Stimulated activated CD4-positive, alpha-beta T cell treated with anti-CD3 and anti-CD28 coated beads, Interleukin-4, amount 100 ng/mL, for 48 hours (primary cell): ENCODE data around the gene SLC17A3.

Experiments
- DNase-seq, 2 donors: peaks; one replicate each; pipeline ENCODE4 v3.0.0-alpha.2; 2020; ENCODE audit warnings: low read depth in 2 of 2

SLC17A3 gene

DNA sequence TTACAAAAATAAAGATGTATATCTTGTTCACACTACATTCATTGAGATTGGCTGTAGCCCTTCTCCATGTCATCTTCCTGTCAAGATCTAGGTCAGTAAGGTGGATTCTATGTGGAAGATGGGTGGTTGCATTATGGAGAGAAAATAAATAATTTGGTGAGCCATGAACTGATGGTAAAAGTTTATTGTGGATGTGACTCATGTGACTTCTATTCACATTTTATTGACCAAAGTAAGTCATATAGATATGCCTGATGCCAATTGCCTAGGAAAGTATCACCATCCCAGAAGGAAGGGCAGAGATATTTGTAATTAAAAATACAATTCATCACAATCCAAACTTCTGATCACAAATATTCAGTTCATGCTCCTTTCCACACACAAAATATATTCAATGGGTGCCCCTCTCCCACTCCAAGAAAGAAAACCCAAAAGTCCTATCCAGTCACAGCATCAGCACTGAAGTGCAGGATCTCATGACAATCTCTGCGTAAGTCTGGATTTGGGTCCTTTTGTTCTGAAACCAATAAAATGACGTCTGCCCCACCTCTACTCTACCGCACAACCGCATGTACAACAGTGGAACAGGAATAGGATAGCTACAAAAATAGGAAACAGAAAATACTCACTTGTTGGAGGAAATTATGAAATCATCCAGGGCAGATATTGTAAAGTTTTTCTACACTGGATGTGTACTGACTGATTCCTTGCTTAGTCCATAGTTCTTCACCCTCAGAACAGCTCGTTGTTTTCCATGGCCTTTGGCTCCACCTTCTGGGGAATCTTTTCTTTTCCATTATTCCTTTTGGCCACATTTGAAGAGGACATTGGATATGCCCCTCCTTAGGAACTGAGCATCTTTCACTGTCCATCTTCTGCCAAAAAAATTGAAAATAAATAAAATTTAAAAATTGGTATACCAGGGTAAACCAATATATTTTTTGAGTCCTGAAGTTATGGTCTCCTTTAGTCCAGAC lies 16.1 kb upstream of the SLC17A3 start:
- no peak for DNase-seq

GRCh38 chr6:25888626-25889025 lies 14.6 kb upstream of the SLC17A3 start:
- no peak for DNase-seq

GRCh38 chr6:25886066-25886465 lies 12.0 kb upstream of the SLC17A3 start:
- DNase-seq, result no peak

- DNase-seq, result no peak
Measured at GRCh38 chr6:25883991-25884390, 9.9 kb upstream of the SLC17A3 start.

DNA sequence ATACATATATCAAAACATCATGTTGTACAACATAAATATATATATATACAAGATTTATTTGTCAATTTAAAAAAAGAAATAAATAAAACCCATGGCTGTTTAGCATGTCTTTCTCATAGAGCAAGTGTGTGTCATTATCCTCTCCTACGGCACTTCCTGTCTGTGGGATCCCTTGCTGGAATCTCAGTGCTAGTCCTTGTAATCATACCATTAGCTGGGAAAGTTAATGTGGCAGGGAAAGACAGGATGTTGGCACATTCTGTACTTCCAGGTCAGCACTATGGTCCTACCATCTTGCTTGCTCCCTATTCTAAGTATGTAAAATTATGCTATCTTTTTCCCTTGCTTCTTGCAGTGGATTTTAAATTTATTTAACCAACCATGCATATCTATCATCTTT lies 9.5 kb upstream of the SLC17A3 start:
- DNase-seq, result no peak

GRCh38 chr6:25882051-25882496 lies 8.0 kb upstream of the SLC17A3 start:
- peak in 1 of 2 donors; percentile 9 for DNase-seq

DNA sequence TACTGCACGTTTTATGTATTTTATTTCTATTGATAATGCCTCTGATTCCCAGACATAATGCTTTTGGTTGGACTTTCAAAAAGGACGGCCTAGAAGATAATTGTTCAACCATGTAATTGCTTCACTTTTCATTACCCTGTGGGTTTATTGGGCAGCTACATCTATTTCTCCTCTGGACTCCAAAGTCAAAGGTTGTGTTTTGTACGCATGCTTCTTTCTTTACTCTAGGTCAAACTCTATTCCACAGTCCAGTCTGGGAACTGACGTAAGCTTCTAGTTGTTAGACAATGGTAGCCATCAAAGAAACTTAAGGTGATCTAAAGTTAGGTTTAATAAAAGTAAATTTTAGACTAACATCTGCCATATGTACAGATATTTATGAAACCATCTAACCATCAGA lies 6.6 kb upstream of the SLC17A3 start:
- DNase-seq, result no peak

GRCh38 chr6:25878721-25879322 lies 4.8 kb upstream of the SLC17A3 start:
- DNase-seq, result no peak

- no peak for DNase-seq
Measured at GRCh38 chr6:25875926-25876602, 2.0 kb upstream of the SLC17A3 start.

GRCh38 chr6:25875563-25875905 lies 1.5 kb upstream of the SLC17A3 start:
- DNase-seq, result no peak

- no peak for DNase-seq
Measured at GRCh38 chr6:25874822-25875562, 949 bp upstream of the SLC17A3 start.

DNA sequence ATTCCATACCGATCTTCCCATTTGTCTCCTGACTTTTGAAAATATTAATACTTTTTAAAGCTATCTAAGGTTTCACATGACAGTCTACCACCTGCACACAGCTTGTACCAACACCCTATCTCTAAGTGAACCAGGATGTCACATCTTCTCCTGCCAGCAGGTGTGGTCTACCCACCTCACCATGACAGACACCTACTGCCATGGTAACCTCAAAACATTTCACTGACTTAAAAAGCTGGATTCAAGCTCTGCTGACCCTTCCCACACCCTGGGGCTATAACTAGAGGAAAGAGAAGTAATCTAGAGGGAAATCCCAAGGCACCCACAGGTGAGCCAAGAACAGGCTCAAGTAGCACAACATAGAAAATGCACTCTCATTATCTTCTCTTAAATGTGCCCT lies 1.2 kb downstream of the SLC17A3 start:
- no peak for DNase-seq

- no peak for DNase-seq
Measured at GRCh38 chr6:25869840-25870239, 4.2 kb downstream of the SLC17A3 start.

DNA sequence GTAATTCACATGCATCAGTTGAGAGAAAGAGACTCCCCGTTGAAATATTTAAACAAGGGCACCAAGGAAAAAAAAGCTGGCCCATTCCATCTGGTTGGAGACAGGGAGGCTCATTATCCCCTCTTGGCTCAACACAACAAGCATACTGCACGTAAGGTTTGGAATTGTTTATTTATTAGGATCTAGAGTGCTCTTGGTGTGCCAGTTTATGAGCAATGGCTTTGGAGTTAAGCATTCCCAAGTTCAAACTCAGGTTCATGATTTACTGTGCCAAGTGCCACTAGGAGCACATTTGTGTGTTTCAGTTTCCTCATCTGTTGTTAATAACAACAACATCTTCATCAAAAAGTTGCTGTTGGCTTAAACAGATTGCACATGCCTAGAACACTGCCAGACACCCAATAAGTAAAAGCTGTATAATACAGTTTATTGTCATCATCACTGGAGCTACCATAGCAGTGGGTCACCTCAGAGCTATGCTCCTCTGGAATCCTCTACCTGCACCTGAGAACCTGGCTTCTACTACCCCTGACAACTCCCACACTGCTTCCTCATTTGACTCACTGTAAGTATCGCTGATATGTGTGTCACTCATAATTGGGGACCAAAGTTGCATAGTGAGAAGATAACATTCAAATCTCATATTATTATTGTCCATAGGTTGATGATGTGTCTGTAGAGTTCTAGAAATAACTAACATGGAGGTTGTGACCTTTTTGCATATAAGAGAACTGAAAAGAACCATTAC lies 5.4 kb downstream of the SLC17A3 start:
- DNase-seq, result no peak

- no peak for DNase-seq
Measured at GRCh38 chr6:25866011-25866410, 8.0 kb downstream of the SLC17A3 start.

DNA sequence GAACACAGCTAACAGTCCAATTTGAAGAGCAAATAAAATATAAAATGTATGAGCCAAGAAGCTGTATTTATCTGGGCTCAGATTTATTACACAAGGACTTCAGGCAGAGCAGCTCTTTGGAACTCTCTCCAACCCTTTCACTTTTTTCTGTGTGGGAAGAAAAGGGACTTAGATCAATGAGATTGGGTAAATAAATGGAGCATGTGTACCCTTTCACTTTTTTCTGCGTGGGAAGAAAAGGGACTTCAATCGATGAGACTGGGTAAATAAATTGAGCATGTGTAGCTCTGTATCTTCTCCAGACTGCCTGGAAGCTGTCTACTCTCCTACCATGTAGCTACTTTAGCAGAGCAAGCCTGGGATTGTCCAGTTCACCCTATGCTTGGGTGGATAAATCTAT lies 10.7 kb downstream of the SLC17A3 start:
- DNase-seq, result no peak

DNA sequence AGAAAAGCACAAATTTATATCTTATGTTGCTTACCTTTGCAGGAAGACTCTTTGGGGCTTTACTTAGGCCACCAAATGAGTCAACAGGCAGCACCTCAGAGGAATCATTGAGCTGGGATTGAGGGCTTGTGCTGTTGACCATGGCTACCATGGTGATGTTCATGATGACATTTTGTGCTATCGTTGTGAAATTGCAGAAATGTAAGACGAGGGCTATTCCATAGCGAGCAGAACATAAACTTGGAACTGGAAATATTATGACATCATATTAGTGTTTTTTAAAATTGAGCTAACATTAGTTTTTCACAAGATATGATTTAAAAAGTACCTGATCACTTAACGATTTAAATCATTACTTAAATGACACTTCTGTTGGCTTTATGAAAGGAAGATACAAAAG lies 11.8 kb downstream of the SLC17A3 start:
- DNase-seq, result no peak

DNA sequence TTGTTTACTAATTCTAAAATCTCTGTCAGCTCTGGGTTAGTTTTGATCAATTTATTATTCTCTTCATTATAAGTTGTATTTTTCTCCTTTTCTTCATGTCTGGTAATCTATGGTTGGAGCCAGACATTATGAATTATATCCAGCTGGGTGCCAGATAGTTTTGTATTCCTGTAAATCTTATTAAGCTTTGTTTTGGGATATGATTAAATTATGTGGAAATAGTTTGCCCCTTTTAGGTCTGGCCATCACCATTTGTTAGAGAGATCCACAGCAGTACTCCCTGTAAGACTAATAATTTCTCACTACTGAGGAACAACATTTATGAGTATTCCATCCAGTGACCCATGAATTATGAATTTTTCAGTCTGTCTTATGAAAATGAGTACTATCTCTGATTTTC lies 21.3 kb downstream of the SLC17A3 start:
- no peak for DNase-seq

DNA sequence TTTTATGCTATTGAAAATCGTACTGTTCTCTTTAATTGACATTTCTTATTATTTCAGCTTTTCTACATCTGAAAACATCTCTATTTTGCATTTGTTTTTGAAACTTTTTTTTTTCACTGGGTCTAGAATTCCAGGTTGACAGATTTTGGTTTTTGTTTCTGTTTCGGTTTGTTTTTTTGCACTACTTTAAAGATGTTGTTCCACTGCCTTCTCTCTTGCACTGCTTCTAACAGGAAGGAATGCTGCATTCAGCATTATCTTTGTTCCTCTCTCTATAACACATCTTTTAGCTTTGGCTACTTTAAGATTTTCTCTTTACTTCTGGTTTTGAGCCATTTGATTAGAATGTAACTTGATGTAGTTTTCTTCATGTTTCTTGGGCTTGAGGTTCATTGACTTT lies 22.1 kb downstream of the SLC17A3 start:
- no peak for DNase-seq

- DNase-seq, result no peak
Measured at GRCh38 chr6:25844518-25844917, 29.5 kb downstream of the SLC17A3 start.

- no peak for DNase-seq
Measured at GRCh38 chr6:25842526-25842925, 31.5 kb downstream of the SLC17A3 start.
